Activated T-helper 2 cell treated with anti-CD3 and anti-CD28 coated beads, Interferon-gamma antibody, Interleukin-2, Interleukin-4, amounts not matched to agents 10 μg/mL and 5 μg/mL and 100 μg/mL, durations not matched to agents 14 hours and 24 hours and 36 hours (primary cell): ENCODE data around the gene TMEM131. TPM values are rescaled to one million over a fixed set of nuclear protein-coding genes. Genes with fewer than 3 reads are reported as not detected.
A peak's percentile ranks its signal among the peaks of the same experiment; 100 is the strongest.

Experiments used
- DNase-seq: peaks from one replicate; pipeline ENCODE4 v3.0.0; 2021; ENCODE audit warnings: low spot score
- H3K27ac Mint-ChIP-seq: one replicate; pipeline ENCODE4 v1.8.0; 2021; ENCODE audit warnings: mixed read lengths
- H3K27me3 Mint-ChIP-seq: one replicate; pipeline ENCODE4 v1.8.0; 2021; ENCODE audit warnings: low read depth, mixed read lengths
- H3K36me3 Mint-ChIP-seq: one replicate; pipeline ENCODE4 v1.8.0; 2021; ENCODE audit warnings: low read depth, mixed read lengths
- H3K4me1 Mint-ChIP-seq: one replicate; pipeline ENCODE4 v1.8.0; 2021; ENCODE audit warnings: low read depth, mixed read lengths
- H3K4me3 Mint-ChIP-seq: one replicate; pipeline ENCODE4 v1.8.0; 2021; ENCODE audit warnings: low read depth, mild to moderate bottlenecking, moderate library complexity, mixed read lengths
- H3K9me3 Mint-ChIP-seq: one replicate; pipeline ENCODE4 v1.8.0; 2021; ENCODE audit warnings: mixed read lengths
- intact Hi-C: fragments of 100-400 bp; cut with micrococcal nuclease; formaldehyde crosslinking; loops from one replicate; pipeline ENCODE4 v1.15.1; 2023
- total RNA-seq: library from RNA; stranded (reverse); gene quantifications from 2 replicates; pipeline ENCODE4 v1.2.3, GENCODE V29; 2022

TMEM131 gene
- total RNA-seq, 1 donor from 2014 or later = 39.3 TPM

DNA sequence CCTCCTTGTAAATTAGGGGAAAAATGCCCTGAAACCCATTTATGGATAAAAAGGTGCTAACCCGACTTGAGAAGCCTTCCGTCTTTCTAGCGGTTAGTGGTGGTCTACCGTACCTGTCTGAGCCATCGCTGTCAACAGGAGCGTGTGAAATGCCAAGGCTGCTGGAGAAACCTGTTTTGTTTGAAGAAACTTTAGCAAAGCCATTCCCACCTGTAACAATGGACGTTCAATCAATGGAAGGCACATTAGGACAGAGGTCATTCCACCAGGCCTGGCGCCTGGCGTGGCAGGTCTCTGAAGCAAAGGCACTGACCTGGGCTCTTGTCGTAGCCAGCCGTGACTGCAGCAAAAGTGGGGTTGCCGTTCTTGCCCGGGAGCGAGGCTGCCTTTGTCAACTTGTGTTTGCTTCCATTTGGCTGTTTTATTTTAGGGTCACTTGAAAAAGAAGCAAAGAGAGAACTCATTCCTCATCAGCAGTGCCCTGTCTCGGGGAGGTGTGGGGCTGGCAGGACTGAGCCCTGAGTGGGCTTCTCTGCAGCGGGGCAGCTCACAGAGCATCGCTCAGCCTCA, 235.2 kb downstream of the TMEM131 start:
- Mint-ChIP-seq H3K36me3 (peaks cover 56% of the 10 kb centered on the region), H3K27ac (peak overlapping the region; percentile 81), H3K4me1 (peaks cover 32% of the 10 kb centered on the region), H3K9me3 (no peaks in the 10 kb centered on the region), H3K27me3 (no peaks in the 10 kb centered on the region), H3K4me3 (peak overlapping the region; percentile 47)
- intact Hi-C loops = no loop called here
- DNase-seq = no peak

DNA sequence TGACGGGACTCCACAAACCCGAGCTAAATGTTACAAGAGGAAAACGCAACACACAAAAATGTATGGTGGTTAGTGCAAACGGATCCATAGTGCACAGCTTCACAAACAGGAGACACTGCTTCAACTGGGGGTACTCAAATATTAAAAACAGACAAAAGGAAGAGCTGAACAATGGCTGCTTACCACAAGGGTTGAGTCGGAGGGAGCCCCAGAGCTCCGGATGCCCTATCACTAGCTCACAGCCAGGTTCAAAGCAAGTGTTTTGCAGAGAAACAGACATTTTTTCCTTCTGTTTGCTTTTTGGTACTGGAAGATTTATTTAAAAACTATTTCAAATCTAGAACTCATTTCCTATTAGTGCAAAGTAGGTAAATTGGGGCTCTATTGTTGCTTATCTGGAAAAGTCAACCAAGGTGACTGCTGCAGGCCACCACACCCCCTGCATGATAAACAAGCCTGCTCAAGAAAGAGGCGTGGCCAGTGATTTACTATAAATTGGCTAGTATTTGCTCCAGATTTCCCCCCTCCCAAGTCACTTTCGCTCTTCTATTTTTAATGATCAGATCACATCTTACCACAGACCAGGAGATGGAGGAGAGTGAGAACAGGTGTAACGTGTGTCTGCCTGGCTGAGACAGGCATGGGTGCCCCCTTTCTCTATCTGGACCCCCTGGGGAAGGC, 235.9 kb downstream of the TMEM131 start:
- no peak overlapping the region for H3K4me3 Mint-ChIP-seq
- intact Hi-C loops = no loop called here
- H3K27me3 Mint-ChIP-seq = no peaks in the 10 kb centered on the region
- peak overlapping the region; percentile 39 for H3K27ac Mint-ChIP-seq
- DNase-seq = no peak
- H3K9me3 Mint-ChIP-seq = no peaks in the 10 kb centered on the region
- H3K36me3 Mint-ChIP-seq = peaks cover 53% of the 10 kb centered on the region
- H3K4me1 Mint-ChIP-seq = peaks cover 34% of the 10 kb centered on the region

DNA sequence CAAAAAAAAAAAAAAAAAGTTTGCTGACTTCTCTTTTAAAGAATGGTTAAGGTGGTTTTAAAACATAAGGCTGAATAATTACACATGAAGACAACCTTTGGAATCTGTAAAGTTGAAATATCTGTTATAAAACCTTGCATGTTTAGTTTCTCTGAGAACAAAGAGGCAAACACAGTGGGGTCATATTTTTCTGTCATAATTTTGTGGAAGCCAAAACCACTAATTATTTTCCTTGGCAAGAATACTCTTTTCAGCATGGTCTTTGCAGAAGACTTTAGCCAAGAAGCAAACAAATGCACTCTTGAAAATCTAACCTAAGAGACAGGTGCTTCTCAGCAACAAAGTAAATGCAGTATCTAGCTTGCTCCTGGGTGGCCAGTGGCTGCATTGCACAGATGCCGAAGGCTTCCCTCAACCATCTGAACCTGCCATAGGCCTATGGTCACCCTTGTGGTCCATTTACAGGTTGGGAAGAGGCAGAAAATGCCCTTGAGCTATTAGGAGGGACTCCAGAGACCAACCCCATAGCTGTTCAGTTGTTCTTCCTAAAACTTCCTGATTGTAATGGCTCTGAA, 237.5 kb downstream of the TMEM131 start:
- intact Hi-C loops = no loop called here
- H3K9me3 Mint-ChIP-seq = no peaks in the 10 kb centered on the region
- no peak overlapping the region for H3K27ac Mint-ChIP-seq
- peaks cover 49% of the 10 kb centered on the region for H3K36me3 Mint-ChIP-seq
- H3K4me3 Mint-ChIP-seq = no peak overlapping the region
- H3K27me3 Mint-ChIP-seq = no peaks in the 10 kb centered on the region
- H3K4me1 Mint-ChIP-seq = peaks cover 29% of the 10 kb centered on the region
- no peak for DNase-seq

DNA sequence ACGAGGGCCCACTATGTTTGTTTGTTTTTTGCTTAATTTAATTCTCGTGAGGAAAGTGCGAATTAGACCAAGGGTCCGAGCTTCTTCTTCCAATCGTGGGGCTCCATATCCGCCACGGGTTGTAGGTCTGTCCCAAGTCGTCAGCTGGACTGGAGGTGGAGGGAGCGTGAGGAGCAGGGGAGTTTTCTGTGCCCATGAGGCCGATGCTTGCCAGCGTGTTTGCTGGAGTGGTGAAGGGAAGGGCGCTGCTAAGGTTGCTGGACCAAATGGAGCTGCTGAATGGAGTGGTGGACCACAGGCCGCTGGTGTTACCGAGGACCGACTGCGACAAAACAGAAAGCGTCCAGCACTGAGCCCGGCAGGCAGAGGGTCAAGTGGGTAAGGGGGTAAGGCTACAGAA, 238.7 kb downstream of the TMEM131 start:
- Mint-ChIP-seq H3K9me3 (no peaks in the 10 kb centered on the region), H3K4me3 (no peak overlapping the region), H3K4me1 (peaks cover 25% of the 10 kb centered on the region), H3K27me3 (no peaks in the 10 kb centered on the region), H3K36me3 (peaks cover 47% of the 10 kb centered on the region), H3K27ac (no peak overlapping the region)
- intact Hi-C loops = no loop called here
- DNase-seq = no peak

DNA sequence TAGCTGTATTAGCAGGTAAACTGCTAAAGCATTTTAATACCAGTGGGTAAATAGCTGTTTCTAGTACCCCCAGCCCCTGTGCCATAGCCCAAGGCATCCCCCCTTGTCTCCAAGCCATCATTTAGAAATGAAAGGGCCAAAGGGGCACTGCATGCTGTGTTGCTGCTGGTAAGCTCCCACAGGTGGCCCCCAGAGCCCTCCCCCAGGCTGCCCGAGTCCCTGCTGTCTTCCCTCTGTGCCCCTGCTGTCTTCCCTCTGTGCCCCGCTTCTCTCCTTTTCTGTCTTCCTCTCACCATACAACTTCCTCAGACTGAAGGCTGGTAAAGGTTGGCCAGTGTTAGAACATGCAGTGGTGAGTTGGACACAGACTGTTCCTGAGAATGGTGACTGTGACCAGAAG, 240.3 kb downstream of the TMEM131 start:
- H3K36me3 Mint-ChIP-seq = peaks cover 36% of the 10 kb centered on the region
- H3K9me3 Mint-ChIP-seq = no peaks in the 10 kb centered on the region
- no peak overlapping the region for H3K27ac Mint-ChIP-seq
- H3K27me3 Mint-ChIP-seq = no peaks in the 10 kb centered on the region
- H3K4me3 Mint-ChIP-seq = no peak overlapping the region
- DNase-seq = no peak
- intact Hi-C loops = no loop called here
- H3K4me1 Mint-ChIP-seq = peaks cover 15% of the 10 kb centered on the region

DNA sequence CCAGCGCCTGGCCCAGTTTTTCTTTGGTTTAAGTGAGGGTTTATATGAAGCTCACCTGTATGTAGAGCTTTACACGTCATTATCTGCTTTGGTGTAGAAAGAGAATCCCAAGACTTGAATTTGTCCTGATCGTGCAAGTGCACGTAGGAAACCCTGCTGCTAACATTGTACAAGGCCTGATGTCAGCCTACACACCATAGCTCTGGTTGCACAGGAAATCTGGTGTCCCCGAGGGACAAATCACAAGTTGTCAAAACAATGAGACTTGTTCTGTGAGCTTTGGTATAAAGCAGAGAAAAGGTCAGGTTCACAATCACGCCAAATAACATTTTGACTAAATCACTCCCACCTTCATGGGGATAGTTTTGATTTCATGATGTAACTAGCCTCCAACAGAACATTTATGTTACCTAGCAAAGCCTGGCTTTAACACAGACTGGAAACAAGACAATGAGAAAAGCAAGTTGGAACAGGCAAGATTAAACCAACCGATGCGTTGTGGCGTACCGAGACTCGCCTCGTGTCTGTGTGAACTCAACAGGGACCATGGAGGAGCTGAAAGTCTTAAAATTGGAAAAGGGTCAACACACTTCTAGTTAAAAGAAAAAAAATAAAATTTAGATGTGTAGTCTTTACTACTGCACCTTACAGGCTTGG, 240.9 kb downstream of the TMEM131 start:
- H3K9me3 Mint-ChIP-seq = no peaks in the 10 kb centered on the region
- peaks cover 9% of the 10 kb centered on the region for H3K4me1 Mint-ChIP-seq
- no peaks in the 10 kb centered on the region for H3K27me3 Mint-ChIP-seq
- intact Hi-C loops = no loop called here
- no peak overlapping the region for H3K27ac Mint-ChIP-seq
- peaks cover 29% of the 10 kb centered on the region for H3K36me3 Mint-ChIP-seq
- no peak for DNase-seq
- H3K4me3 Mint-ChIP-seq = no peak overlapping the region

DNA sequence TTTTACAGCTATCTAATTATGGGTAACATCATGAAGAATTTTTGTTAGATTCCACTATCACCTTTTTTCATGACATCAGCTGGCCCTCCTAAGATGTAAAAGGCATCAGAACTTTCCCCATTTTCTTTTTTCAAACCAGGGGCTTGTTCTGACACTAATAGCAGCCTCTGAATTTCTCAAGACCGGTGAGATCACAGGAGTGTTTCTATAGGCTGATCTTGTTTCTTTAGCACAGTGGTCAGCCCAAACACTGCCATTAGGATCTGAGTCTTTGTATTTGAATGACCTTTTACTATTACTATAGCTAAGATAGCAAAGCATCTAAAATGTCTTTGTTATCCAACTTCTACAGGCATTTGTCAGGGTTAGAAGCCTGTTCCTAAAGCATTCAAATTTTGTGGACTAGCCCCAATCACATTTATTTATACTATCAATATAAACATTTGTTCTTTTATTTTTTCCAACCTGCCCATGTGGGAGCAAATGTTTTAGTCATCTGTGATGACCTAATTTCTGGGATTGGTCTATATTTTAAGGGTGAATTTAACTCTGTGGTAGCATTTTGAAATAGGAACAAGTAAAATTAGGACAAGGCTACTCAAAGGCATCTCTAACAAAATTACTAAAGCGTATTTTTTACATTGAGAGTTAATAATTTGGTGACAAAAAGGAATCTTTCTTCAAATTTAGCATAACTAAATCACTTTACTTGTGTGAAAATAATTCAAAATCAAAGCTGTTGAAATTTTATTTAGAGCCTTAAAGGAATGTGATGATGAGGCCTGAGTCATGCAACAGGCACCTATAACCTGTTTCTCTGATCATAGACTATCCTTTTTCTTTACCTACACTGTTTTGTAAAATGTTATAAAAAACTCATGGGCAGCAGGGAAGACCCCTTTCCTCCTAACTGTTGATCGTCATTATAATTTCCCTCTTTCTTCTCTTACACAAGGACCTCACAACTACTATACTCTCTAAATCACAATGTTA, 243.1 kb downstream of the TMEM131 start:
- intact Hi-C loops = no loop called here
- DNase-seq = no peak
- Mint-ChIP-seq H3K9me3 (no peaks in the 10 kb centered on the region), H3K4me1 (peaks cover 6% of the 10 kb centered on the region), H3K27ac (no peak overlapping the region), H3K4me3 (no peak overlapping the region), H3K27me3 (no peaks in the 10 kb centered on the region), H3K36me3 (peaks cover 18% of the 10 kb centered on the region)

DNA sequence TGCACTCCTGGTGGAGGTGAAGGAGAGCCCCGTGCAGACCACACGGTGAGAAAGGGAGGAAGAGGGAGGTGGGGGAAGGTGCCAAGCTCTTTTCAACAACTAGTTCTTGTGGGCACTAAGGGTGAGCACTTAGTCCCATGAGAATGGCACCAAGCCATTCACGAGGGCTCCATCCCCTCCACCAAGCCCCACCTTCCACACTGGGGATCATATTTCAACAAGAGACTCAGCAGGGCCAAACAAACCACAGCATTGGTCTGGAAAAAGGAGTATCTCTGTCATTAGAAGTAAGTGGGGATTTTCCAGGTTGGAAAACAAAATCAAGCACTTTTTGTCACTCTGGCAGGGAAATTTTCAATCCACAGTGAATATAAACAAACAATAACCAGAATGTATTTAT, 244.0 kb downstream of the TMEM131 start:
- no peak overlapping the region for H3K27ac Mint-ChIP-seq
- intact Hi-C loops = no loop called here

DNA sequence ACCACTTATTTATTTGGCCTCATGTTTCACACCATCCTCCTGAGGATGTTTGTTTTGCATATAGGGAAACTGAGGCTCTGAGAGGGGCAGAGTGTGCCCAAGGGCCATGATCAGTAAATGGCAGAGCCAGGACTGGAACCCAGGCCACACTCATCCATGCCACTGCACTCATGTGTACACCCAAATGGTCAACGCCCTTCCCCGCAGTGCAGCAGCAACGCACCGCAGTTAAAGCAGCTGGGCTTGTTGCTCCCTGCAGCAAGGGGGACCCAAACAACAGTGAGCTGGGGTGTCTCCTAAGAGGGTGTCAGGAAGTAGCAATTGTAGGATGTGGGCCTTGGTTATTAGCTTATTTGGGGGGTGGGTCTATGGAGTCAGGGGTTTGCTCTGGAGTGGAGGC, 245.7 kb downstream of the TMEM131 start:
- Mint-ChIP-seq H3K9me3 (no peaks in the 10 kb centered on the region), H3K4me3 (no peak overlapping the region)

More for the DNA sequence above, 244.0 kb downstream of the TMEM131 start:
- H3K36me3 Mint-ChIP-seq = peaks cover 15% of the 10 kb centered on the region
- no peak overlapping the region for H3K4me3 Mint-ChIP-seq
- no peaks in the 10 kb centered on the region for H3K27me3 Mint-ChIP-seq
- DNase-seq = no peak
- peaks cover 12% of the 10 kb centered on the region for H3K4me1 Mint-ChIP-seq
- no peaks in the 10 kb centered on the region for H3K9me3 Mint-ChIP-seq

DNA sequence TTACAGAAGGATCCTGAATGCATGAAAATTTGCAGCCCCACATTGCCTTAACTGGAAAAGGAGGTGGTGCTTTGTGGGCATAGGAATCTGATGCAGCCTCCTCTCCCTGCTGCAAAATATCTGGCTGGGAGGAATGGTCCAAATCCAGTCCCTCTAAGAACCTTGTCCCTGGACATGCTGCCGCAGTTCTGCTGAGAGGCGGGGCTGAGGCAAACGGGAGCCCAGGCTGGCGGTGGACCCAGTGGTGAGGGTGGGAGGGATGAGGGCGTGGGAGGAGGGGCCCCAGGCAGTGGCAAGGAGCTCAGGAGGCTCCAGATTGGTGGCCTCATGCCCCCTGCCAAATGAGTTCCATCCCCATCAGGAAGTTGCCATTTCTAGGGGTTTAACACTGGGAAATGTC, 246.2 kb downstream of the TMEM131 start:
- no peaks in the 10 kb centered on the region for H3K27me3 Mint-ChIP-seq

More for the DNA sequence above, 245.7 kb downstream of the TMEM131 start:
- DNase-seq = no peak
- Mint-ChIP-seq H3K27ac (no peak overlapping the region), H3K36me3 (peaks cover 19% of the 10 kb centered on the region), H3K27me3 (no peaks in the 10 kb centered on the region), H3K4me1 (peaks cover 25% of the 10 kb centered on the region)
- intact Hi-C loops = no loop called here

DNA sequence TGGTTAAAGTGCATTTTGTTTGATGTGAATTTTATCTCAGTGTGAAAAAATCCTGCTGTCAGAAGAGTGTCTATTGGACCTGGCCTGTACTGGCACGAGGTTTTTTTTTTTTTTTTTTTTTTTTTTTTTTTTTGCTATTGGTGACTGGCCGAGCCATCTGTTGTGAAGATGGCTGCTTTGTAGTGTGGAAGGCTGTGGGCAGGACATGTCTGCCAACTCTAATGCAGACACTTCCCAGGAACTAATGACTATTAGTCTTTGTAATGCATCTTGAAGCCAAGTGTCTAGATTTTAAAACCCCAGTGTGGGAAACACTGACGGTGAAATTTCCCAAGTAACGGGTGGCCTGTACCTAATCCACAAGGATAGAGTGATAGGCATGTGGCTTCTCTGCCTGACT, 248.0 kb downstream of the TMEM131 start:
- Mint-ChIP-seq H3K9me3 (no peaks in the 10 kb centered on the region), H3K27ac (no peak overlapping the region), H3K4me1 (peaks cover 41% of the 10 kb centered on the region), H3K36me3 (peaks cover 31% of the 10 kb centered on the region), H3K27me3 (no peaks in the 10 kb centered on the region), H3K4me3 (no peak overlapping the region)
- no peak for DNase-seq
- intact Hi-C loops = loop anchor here (1.0 kb wide), 1 partner anchor 37 kb away; no protein-coding TSS in a partner anchor

More for the DNA sequence above, 246.2 kb downstream of the TMEM131 start:
- Mint-ChIP-seq H3K4me1 (peaks cover 25% of the 10 kb centered on the region), H3K36me3 (peaks cover 15% of the 10 kb centered on the region), H3K9me3 (no peaks in the 10 kb centered on the region), H3K4me3 (no peak overlapping the region), H3K27ac (no peak overlapping the region)
- intact Hi-C loops = no loop called here
- no peak for DNase-seq

DNA sequence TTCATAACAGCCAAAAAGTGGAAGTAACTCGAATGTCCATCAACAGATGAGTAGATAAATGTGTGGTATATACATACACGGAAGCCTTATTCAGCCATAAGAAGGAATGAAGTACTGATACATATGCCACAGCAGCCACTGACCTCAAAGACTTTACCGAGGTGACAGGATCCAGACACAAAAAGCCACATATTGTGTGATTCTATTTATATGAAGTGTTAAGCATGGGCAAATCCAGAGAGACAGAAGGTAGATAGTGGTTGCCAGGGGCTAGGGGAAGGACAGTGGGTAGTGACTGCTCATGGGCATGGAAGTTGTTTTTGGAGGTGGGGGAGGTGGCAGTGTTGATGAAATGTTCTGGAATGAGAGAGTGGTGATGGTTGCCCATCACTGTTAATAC, 248.5 kb downstream of the TMEM131 start:
- intact Hi-C loops = no loop called here
- Mint-ChIP-seq H3K4me1 (peaks cover 45% of the 10 kb centered on the region), H3K4me3 (no peak overlapping the region), H3K27me3 (no peaks in the 10 kb centered on the region), H3K9me3 (no peaks in the 10 kb centered on the region), H3K36me3 (peaks cover 34% of the 10 kb centered on the region), H3K27ac (no peak overlapping the region)
- no peak for DNase-seq
